GM21825 (cell line): Measurements from ENCODE around the gene PTGDR2.

Experiments
- ATAC-seq: cut with Tn5 transposase; IDR thresholded peaks from one replicate; pipeline ENCODE4 v1.9.1; 2021; ENCODE audit warnings: mild to moderate bottlenecking, moderate library complexity; ENCODE audit not compliant: unreplicated experiment

PTGDR2 gene

DNA sequence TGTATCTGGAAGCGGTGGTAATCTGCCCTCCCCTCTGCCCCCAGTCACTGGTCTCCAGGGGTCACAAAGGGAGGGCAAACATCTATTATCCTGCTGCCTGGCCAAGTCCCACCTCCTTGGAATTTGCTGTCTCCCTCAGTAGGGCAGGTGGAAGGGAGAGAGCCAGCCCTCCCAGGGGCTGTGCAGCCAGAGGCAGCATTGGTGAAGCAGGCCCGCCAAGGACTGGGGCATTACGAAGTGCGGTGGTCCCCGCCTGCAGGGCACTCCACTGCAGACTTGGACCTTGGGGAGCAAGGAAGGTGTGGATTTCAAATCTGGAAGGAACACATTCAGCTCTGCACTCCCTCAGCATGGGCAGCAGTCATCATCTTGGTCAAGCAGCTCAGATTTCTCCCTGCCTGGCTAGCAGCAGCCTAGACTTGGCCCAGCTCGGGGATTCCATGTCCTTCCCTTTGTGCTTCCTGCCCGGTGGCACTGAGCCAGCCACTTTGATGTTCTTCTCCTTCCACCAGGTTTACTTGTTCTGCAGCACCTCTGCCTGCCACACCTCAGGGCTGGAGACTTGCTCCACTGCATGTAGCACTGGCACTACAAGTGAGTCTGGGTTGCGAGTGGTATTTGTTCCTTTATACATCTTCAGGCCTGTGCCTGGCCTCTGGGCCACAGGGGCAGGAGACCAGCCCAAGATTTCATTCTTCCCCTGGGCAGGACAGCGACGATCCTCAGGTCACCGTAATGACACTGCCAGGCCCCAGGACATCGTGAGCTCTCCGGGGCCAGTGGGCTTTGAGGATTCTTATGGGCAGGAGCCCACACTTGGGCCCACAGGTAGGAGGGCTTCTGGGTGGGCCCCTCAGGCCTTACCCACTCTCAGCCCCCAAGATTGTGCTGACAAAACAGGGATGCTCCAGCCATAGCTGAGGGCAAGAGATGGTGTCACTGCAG is 18.9 kb upstream of the PTGDR2 start:
- ATAC-seq = no peak

DNA sequence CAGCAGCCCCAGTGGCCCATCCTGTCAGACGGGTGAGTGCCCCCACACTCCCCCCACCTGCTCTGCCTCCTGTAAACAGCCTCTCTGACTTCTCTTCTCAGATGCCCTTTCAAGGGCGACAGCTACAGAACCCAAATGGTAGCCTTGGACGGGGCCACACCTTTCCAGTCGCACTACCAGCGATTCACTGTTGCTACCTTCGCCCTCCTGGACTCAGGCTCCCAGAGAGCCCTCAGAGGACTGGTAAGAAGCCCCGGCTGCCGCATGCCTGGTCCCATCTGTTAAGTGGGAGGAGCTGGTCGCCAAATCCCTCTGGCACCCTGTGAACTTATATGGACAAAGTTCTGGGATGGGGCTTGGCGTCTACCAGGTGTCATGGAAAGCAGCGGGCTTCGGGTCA is 17.8 kb upstream of the PTGDR2 start:
- ATAC-seq = no peak

GRCh38 chr11:60872961-60873524 is 17.3 kb upstream of the PTGDR2 start:
- no peak for ATAC-seq

DNA sequence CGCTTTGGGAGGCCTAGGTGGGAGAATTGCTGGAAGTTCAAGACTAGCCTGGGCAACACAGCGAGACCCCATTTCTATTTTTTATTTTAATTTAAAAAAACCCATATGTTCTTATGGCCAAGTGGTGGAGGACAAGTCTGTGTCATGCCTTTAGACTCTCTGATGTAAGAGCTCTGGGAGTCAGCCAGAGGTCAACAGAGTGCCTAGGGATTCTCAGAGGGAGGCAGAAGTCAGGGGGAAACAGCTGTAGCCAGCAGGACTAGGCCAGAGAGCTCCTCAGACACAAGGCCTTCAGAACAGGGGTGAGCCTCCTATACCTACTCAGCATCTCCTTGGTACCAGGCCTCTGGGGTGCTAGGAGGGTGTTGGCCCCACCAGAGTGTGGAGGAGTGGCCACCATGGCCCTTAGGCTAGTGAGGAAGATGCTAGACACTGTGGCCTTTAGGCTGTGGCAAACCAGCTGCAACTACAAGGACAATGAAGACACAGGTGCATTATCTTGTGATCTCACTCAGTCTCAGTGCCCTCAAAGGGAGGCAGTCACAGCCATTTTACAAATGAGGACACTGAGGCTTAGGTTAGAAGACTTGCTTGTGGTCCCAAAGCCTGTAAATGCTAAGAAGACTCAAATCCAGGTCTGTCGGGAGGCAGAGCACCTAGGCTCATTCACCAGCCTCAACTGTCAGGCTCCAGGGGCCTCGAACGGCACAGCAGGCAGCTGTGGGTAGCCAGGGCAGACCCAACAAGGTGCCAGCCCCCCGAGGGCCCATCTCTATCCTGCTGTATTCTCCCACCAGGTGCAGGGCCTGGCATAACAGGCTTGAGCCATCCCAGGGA is 16.6 kb upstream of the PTGDR2 start:
- no peak for ATAC-seq

- ATAC-seq = no peak
Measured at GRCh38 chr11:60871378-60872061, 15.8 kb upstream of the PTGDR2 start.

DNA sequence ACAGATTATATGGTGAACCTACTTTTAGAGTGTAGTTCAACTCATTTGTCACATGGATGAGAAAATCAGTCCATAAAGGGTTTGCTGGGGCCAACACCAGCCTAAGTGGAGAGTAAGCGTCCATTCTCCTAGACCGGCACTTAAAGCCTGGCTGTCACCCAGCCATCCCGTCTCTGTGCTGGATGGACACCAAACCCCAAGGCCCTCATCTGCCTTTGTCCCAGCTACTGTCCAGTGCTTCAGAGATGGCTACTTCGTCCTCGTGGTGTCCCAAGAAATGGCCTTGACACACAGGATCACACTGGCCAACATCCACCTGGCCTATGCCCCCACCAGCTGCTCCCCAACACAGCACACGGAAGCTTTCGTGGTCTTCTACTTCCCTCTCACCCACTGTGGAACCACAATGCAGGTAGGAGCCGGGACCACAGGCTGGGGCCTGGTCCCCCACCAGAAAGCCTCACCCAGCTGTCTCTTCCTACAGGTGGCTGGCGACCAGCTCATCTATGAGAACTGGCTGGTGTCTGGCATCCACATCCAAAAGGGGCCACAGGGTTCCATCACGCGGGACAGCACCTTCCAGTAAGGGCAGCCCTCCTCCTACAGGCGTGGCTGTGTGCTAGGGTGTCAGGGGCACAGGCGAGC is 15.1 kb upstream of the PTGDR2 start:
- no peak for ATAC-seq

DNA sequence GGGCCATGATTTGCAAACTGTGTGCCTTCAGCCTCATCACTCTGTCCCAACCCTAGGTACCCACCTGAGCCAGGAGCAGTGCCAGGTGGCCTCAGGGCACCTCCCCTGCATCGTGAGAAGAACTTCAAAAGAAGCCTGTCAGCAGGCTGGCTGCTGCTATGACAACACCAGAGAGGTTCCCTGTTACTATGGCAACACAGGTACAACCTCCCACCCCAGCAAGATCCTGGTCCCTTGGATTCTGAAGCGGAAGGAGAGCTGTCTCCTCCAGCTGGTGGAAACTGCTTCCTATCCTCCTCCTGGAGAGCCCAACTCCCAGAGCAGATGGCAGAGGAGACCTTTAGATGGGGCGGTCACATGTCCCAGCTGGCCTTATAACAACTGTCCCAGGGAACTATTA is 14.5 kb upstream of the PTGDR2 start:
- ATAC-seq = no peak

DNA sequence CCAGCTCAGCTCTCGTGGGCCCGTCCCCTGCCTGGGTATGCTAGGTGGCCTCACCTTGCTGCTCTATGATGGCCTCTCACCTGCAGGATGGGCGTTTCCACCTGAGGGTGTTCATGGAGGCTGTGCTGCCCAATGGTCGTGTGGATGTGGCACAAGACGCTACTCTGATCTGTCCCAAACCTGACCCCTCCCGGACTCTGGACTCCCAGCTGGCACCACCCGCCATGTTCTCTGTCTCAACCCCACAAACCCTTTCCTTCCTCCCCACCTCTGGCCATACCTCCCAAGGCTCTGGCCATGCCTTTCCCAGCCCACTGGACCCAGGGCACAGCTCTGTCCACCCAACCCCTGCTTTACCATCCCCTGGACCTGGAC is 13.7 kb upstream of the PTGDR2 start:
- ATAC-seq = no peak

- no peak for ATAC-seq
Measured at GRCh38 chr11:60868682-60869450, 13.1 kb upstream of the PTGDR2 start.

DNA sequence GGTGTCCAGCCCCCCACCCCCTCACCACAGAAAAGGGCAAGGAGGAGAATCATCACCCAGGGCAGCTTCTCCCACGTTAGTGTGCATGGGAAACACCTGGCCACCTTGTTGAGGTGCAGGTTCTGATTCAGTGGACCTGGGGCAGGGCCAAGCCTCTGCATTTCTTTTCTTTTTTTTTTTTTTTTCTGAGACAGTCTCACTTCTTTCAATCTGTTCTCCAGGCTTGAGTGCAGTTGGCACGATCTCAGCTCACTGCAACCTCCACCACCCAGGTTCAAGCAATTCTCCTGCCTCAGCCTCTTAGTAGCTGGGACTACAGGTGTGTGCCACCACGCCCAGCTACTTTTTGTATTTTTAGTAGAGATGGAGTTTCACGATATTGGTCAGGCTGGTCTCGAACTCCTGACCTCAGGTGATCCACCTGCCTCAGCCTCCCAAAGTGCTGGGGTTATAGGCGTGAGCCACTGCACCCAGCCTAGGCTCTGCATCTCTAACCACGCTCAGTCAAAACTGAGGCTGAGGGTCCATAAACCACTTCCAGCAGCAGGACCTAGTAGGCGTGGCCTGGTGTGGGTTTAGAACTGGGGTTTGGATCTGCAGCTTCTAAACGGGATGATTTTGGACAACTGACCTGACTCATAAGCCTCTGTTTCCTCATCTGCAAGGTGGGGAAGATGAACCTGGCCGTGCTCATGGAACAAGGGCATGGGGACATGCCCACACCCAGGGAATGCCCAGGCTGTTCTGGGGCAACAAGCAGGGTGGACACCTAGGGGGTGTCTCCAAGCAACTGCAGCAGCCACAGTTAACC is 12.3 kb upstream of the PTGDR2 start:
- no peak for ATAC-seq

GRCh38 chr11:60866911-60867870 is 11.4 kb upstream of the PTGDR2 start, which contains the start of gene ZP1:
Gene ZP1 (plus strand): TSS chr11:60867542. CDS start chr11:60867562, 20 bp downstream.
- ATAC-seq = no peak

GRCh38 chr11:60864856-60865513 is 9.2 kb upstream of the PTGDR2 start:
- no peak for ATAC-seq

- ATAC-seq = no peak
Measured at GRCh38 chr11:60863550-60864521, 8.1 kb upstream of the PTGDR2 start.

- ATAC-seq = no peak
Measured at GRCh38 chr11:60862171-60862570, 6.4 kb upstream of the PTGDR2 start.

DNA sequence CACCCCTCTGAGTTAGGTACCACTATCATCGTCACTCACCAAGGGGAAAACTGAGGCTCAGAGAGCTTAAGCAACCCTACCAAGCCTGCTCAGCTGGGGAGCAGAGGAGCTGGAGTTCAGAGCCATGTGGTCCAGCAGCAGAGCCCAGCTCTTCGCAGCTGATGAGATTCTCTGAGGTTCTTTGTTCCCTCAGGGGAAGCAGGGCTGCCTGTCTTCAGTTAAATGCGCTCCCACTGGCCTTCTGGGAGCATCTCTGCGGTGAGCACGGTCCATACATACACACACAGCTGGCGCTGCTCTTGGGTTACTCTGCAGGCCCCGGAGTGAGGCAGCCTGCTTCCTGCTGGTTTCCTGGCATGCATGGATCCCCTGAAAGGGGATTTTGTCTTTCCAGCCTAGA is 5.2 kb upstream of the PTGDR2 start:
- ATAC-seq = no peak

DNA sequence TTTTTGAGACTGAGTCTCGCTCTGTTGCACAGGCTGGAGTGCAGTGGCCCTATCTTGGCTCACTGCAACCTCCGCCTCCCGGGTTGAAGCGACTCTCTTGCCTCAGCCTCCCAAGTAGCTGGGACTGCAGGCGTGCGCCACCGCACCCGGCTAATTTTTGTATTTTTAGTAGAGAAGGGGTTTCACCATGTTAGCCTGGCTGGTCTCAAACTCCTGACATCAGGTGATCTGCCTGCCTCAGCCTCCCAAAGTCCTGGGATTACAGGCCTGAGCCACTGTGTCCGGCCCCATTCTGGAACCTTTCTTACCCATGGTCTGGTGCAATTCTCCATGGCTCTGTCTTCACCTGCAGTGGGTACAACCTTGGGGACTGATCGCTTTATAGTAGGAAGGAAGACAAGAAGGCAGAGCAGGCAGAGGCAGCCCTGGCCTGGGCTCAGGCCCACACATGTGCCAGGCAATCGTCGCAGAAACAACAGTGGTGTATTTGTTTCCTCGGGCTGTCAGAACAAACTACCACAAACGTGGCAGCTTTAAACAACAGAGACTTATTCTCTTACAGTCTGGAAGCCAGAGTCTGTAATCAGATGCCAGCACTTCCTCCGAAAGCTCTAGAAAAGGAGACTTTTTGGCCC is 4.0 kb upstream of the PTGDR2 start:
- no peak for ATAC-seq
